KBM-7 (cell line): ENCODE data around the gene EIF4G1.
"Not testable (repeated sequence)": the region's sequence is repeated elsewhere in the genome, so short reads cannot be mapped to it uniquely, and the experiment has no call there.

Source experiments
- DNase-seq: peaks from one replicate; pipeline ENCODE4 v3.0.0-alpha.2; 2015
- in situ Hi-C: fragments of 300-500 bp; cut with MboI; formaldehyde crosslinking; loops from 2 replicates; pipeline ENCODE4 v1.14.3; 2020; ENCODE audit warnings: low sequenced_read_pairs, low pct_unique_long_range_greater_than_20kb, mixed read lengths

EIF4G1 gene

DNA sequence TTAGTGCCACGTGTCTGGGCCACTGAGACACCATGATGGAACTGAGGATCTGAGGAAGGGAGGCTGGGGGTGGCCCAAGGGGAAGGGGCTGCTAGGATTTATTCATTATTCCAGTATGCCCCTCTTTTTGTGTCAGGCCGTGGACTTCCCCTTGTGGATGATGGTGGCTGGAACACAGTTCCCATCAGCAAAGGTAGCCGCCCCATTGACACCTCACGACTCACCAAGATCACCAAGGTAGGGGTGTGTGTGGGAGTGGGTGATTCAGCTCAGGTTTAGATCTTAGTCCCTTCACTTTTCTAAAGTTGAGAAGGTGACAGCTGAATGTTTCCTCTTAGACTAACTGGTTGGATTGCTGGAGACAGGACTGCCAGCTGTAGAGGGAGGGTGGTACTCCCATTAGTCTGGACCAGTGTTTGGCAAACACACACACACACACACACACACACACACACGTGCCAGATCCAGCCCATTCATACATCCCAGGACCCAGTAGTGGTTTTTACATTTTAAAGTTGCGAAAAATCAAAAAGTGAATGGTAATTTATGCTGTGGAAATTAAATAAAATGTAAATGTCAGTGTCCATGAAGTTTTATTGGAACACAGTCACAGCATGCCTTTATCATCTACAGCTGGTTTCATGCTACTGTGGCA lies 11.4 kb downstream of the EIF4G1 start:
- in situ Hi-C loops: no loop called here
- DNase-seq: no peak

DNA sequence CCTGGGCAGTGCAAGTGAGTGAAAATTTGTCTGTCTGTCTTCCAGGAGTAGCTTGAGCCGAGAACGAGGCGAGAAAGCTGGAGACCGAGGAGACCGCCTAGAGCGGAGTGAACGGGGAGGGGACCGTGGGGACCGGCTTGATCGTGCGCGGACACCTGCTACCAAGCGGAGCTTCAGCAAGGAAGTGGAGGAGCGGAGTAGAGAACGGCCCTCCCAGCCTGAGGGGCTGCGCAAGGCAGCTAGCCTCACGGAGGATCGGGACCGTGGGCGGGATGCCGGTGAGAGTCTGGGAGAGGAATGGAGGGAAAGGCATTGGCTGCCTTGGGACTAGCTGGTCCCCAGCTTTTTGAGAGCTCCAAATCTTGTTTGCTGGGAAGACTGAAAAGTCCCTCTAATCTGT lies 12.8 kb downstream of the EIF4G1 start:
- no peak for DNase-seq
- in situ Hi-C loops: no loop called here

DNA sequence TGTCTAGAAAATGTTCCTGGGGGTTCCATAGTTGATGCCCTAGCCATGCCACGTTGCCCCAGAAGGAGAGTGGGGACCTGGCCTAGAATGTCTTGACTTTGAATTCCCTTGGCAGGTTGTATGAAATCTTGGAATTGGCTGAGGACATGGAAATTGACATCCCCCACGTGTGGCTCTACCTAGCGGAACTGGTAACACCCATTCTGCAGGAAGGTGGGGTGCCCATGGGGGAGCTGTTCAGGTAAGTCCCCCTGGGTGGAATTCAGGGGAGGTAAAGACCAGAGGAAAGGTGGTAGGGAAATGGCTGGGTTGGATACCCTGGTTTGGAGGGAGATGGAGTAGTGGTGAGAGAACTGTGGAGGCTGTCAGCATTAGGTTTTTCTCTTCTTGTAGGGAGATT lies 14.1 kb downstream of the EIF4G1 start:
- in situ Hi-C loops: no loop called here
- DNase-seq: no peak

DNA sequence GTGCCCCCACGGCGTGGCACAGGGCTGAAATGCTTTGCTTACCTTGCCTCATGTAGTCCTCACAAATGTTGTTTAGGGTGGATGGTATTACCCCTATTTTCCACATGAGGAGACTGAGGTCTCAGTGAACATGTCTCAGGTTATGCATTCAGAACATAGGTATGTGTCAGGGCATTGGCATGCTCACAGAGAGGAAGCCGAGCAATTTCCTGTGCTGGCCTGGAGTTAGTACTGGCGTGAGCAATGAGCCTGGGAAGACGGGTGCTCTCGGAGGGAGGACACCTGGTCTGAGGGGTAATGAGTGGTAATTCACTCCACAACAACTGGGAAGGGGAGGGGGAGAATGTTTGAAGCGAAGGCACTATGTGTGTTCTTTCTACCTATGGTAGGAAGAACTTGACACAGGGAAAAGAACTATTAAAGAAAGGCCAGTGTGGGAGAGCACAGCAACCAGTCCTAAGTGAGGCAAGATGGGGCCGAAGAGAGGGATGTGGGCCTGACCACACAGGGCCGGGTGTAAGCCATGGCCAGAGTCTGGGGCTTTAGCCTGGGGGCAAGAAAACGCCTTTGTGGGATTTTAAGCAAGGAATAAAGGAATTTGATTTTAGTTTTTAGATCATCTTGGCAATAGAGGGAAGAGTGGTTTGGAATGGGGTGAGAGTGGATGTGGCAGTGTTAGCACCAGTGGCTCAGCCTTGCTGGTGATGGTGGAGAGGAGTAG lies 18.1 kb downstream of the EIF4G1 start:
- DNase-seq: no peak
- in situ Hi-C loops: no loop called here

DNA sequence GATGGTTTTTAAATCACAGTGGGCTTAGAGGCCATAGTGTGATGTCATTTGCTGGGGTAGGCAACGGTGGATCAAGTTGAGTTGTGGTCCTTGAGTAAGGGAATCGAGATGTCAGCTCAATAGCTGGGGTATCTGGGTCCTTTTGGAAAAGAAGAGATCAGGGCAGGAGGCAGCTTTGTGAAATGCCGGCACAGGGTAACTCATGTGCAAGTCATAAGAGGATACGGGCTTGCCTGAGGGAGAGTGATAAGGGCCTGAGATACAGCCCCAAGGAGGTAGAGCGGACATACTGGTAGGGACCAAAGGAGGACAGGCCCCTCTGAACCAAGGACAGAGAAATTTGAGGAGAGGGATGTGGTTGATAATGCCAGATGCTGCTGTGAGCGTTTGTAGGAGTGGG lies 18.8 kb downstream of the EIF4G1 start:
- in situ Hi-C loops: no loop called here
- DNase-seq: no peak

DNA sequence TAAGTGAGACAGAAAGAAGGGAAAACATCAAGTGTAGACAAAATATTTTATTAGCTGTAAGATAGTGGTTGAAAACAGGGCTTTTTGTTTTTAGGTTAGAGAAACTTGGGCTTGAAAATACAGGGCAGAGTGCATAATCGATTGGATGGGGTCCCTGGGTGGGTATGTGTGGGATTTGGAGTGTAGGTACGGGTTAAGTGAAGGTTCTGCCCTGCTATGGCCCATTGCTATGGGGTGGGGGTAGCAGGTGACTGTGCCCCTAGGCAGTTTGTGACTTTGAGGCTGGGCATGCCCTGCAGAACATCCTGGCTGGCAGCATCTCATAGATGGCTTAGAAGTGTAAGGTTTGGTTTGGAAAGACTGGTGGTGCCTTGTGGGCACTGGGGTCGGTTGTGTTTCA lies 19.3 kb downstream of the EIF4G1 start:
- no peak for DNase-seq
- in situ Hi-C loops: no loop called here

DNA sequence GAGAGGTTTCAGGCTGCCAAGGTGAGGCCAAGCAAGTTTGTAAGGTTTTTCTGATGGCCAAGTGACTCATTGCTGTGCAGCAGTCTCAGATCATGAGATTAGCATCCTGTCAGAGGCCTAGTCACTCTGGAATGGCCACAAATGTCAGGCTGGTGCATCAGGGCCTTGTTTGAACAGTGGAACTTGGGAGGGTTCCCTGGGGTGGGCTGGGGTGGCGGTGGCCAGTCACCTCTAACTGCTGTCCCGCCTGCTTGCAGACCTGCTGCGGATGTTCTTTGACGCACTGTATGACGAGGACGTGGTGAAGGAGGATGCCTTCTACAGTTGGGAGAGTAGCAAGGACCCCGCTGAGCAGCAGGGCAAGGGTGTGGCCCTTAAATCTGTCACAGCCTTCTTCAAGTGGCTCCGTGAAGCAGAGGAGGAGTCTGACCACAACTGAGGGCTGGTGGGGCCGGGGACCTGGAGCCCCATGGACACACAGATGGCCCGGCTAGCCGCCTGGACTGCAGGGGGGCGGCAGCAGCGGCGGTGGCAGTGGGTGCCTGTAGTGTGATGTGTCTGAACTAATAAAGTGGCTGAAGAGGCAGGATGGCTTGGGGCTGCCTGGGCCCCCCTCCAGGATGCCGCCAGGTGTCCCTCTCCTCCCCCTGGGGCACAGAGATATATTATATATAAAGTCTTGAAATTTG lies 20.2 kb downstream of the EIF4G1 start:
- in situ Hi-C loops: no loop called here
- no peak for DNase-seq

DNA sequence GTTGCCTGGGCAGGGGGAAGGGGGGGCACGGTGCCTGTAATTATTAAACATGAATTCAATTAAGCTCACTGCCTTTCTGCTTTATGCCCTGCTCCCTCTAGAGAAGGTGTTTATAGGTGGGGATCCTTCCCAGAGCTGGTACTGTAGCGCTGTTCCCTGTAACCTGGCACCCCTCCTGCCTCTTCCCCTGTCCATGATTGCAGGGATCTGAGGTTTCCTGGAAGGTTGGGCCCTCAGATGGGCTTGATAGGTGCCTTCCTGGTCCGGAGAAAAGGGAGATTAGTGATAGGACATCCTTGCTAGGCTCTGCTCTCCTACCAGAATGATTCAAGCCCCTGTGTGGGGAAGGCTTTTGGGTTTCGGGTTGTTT lies 20.9 kb downstream of the EIF4G1 start:
- DNase-seq: no peak
- in situ Hi-C loops: no loop called here

DNA sequence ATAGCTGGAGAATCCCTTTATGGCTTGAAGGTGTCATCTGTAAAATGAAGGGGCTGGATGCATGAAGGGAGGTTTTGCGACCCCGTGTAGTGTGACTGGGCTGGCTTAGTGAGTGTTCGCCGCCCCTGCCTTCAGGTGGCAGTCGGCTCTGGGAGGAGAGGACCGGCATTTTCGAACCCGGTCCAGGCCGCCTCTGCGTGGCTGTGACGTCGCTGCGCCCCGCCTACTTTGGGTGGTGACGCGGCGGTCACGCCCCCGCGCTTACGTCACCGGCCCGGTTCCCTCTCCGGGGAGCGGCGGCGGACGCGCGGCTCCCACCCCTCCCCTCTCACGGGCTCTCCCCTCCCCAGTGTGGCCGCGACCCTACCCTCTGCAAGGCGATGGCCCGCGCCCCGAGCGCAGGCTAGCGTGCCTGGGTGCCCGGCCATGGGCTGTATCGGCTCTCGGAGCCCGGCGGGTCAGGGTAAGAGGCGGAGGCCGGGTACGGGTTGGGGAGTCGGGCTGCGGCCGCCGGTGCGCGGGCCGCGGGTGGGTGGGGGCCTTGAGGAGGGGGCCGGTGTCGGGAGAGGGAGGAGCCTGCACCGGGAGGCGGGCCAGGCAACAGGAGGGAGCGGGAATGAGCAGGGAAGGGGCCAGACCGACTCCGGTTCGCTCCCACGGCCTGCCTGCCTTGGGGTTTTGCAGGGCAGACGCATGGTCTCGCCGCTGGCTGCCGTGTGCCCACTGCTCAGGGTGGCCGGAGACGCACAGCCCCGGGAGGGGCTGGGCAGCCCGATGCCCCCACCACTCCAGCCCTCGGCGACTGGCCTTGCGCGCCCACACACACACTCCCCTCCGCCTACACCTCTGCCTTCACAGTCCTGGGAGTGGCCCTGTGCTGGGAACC lies 21.5 kb downstream of the EIF4G1 start:
- no peak for DNase-seq
- in situ Hi-C loops: no loop called here

DNA sequence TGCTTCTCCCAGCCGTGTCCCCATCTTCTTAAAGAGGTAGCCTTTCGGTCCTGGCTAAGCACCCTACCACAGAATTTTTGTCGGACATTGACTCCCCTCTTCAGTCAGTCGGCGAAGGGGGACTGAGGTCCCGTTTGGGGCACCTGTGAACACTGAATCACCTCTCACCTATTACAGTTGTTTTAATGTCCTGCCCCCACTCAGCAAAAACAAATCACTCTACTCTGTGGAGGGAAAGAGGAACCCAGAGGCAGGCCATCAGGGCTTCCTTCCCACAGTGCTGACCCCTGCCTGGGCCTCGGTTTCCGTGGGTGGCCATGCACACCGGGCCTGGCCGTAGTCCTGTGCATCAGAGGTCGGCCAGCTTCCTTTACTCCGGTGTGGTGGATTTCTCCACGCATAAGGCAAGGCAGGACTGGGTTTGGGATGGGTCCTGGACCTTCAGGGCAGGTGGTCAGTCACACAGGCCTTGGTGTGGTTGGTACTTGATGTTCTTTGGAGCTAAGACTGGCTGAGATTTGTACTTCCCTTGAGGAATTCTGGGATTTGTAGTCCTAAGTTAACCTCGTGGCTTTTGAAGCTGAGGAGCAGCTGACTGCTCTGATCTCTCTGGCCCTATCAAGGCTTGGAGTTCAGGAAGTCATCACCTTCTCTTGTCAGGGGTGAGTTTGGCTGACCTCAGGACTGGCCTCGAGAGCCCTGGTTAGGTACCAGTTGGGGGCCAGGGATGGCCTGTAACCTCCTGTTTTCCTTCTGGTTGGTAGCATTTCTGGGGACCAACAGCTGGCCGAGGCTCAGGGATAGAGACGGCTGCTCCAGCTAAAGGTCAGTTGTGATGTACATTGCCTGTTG lies 22.4 kb downstream of the EIF4G1 start:
- DNase-seq: no peak
- in situ Hi-C loops: no loop called here

DNA sequence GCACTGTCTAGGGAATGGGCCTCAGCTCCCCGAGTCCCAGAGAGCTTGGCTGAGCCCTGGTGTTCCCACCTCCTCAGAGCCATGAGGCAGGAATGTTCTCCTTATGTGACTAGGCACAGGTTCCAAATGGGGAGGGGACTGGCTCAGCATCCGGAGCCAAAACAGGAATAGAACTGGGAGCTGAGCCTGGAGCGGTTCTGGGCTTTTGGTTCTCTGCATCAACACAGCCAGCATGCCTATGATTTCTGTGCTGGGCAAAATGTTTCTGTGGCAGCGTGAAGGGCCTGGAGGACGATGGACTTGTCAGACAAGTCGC lies 23.0 kb downstream of the EIF4G1 start, which contains the start of gene FAM131A:
Gene FAM131A (plus strand): TSS at position 202 of the 316 bp plus-strand sequence. CDS start 31 bp downstream, at position 233.
- no peak for DNase-seq
- in situ Hi-C loops: no loop called here

DNA sequence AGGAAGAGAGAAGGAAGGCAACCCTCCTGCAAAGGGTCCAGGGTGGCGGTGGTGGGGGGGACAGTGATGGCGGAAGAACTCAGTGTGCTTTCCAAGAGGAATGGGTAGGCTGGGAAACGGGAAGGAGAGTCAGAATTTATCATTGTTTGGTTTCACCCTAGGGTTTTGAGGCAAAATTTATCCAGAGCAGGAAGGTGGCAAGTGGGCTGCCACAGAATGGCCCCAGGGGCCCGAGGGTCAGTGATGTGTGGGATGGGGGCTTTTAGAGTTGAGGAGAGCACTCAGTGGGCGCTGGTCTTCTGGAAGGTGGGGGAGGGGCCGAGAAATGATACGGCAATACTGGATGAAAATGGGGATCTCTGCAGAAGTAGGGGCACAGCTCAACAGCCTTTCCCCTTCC lies 23.6 kb downstream of the EIF4G1 start:
- no peak for DNase-seq
- in situ Hi-C loops: no loop called here

DNA sequence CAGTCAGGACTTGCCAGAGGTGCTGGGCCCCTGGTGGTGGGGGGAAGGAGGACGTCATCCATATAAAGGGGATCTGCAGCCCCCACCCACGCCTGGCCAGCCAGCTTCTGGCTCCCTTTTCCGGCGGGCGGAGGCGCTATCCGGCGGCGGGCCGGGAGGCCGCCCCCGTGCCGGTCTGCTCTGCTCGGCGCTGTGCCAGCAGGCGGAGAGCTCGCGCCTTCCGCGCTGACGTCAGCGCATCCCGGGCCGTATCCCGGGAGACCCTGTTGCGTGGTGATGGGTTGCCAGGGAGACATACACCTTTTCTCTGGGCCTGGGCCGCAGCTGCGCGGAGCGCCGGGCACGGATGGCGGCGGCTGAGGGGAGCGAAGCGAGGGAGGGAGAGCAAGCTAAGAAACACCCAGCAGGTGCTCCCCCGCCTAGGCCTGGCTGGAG lies 24.1 kb downstream of the EIF4G1 start:
- in situ Hi-C loops: no loop called here
- DNase-seq: no peak

DNA sequence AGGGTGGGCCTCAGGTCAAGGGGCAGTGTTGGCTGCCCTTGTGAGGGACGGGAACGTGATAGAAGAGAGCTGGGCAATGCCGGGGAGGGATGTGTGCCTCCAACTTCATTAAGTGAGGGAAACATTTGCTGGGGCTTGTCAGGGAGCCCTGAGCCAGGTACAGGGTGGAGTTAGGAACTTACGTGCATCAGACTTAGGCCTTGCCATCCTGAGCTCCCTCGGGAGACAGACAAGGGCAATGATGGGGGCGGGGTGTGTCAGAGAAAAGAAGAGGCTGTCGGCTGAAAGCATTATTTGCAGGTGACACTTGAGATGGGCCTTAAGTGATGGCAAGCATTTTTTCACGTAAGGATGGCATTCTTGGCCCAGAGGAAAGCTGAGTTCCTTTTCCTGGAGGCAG lies 24.6 kb downstream of the EIF4G1 start:
- no peak for DNase-seq
- in situ Hi-C loops: no loop called here

DNA sequence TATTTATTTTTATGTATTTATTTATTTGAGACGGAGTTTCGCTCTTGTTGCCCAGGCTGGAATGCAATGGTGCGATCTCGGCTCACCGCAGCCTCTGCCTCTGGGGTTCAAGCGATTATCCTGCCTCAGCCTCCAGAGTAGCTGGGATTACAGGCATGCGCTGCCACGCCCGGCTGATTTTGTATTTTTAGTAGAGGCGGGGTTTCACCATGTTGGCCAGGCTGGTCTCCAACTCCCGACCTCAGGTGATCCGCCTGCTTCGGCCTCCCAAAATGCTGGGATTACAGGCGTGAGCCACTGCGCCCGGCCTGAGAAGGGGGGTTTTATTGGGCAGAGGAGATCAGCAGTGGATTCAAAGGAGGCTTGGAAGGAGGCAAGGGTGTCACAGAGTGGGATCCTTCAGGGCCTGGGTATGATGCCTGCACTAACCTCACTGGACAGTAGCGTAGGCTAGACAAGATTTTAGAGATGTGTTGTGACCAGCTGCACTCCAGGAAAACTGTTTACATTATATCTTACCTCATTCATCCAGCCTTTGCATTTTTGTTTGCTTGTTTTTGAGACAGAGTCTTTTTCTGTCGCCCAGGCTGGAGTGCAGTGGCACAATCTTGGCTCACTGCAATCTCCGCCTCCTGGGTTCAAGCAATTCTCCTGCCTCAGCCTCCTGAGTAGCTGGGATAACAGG lies 25.2 kb downstream of the EIF4G1 start:
- DNase-seq, in situ Hi-C loops: not testable (repeated sequence)

DNA sequence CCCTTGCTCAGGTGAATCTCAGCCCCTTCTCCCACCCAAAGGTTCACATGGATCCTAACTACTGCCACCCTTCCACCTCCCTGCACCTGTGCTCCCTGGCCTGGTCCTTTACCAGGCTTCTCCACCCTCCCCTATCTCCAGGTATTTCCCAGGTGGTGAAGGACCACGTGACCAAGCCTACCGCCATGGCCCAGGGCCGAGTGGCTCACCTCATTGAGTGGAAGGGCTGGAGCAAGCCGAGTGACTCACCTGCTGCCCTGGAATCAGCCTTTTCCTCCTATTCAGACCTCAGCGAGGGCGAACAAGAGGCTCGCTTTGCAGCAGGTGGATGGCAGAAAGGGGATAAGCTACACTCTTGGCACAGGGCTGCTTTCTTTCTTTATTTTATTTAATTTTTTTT lies 27.5 kb downstream of the EIF4G1 start:
- DNase-seq: no peak
- in situ Hi-C loops: no loop called here

DNA sequence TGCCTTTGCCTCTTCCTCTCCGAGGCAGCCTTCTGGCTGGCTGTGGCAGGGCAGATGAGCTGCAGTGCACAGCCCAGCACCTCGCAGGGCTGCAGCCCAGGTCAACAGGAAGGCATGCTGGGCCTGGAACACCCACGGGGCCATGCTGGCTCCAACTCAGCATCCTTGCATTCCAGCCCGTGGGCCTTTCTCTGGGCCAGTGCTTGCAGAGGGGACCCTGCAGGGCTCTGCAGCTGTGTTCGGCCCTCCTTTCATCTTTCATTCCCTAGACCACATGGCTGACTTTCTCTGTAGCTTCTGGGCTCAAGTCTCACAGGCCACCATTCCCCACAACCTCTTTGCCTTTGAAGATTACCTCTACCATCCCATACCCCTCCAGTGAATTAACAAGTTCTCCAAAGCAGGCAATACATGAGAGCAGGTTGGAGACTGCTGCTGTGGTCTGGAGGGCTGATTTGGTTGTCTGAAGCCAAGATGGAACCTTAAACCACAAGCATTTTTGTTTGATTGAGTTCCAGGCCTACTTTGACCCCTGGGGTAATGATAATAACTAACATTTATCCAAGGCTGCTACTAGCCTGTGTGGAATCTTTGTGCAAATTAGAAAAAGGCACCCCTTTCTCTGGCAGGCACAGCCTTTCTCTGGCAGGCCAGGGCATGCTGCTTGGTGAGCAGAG lies 28.9 kb downstream of the EIF4G1 start:
- in situ Hi-C loops: no loop called here
- no peak for DNase-seq
